ENCODE results near the gene CPLX1. TPM values are rescaled to one million over a fixed set of nuclear protein-coding genes. Genes with fewer than 3 reads are reported as not detected.
"Not testable (repeated sequence)": the region's sequence is repeated elsewhere in the genome, so short reads cannot be mapped to it uniquely, and the experiment has no call there.

The CPLX1 gene
- total RNA-seq, 1 donor from 2014 or later = 1.2 TPM

GRCh38 chr4:739569-739968 lies 86.4 kb downstream of the CPLX1 start:
- no peak for DNase-seq (ENCODE audit: low read depth)

GRCh38 chr4:738781-739280 lies 87.1 kb downstream of the CPLX1 start:
- no peak for DNase-seq (ENCODE audit: low read depth)

GRCh38 chr4:736561-736960 lies 89.4 kb downstream of the CPLX1 start:
- not testable (repeated sequence) for DNase-seq (ENCODE audit: low read depth)

GRCh38 chr4:735583-735982 lies 90.3 kb downstream of the CPLX1 start:
- no peak for DNase-seq (ENCODE audit: low read depth)

Other genes starting within 250 kb of the CPLX1 start
- not detected in 2 replicates for gene TMEM271, start 249.8 kb downstream of the CPLX1 start, total RNA-seq
- gene PDE6B, start 200.6 kb downstream of the CPLX1 start, total RNA-seq = 0.27 and 2.1 TPM in 2 replicates
- 69.9 and 197 TPM in 2 replicates for gene ATP5ME, start 151.9 kb downstream of the CPLX1 start, total RNA-seq
- gene MYL5, start 151.6 kb downstream of the CPLX1 start, total RNA-seq = 510 and 575 TPM in 2 replicates
- gene SLC49A3, start 137.0 kb downstream of the CPLX1 start, total RNA-seq = 0.10 TPM in 1 of 2 replicates, not detected in the other
- gene PCGF3, start 120.3 kb downstream of the CPLX1 start, total RNA-seq = 79.0 and 93.6 TPM in 2 replicates
- gene GAK, start 106.2 kb upstream of the CPLX1 start, total RNA-seq = 46.1 and 56.3 TPM in 2 replicates
- gene TMEM175, start 106.3 kb upstream of the CPLX1 start, total RNA-seq = 30.9 and 52.7 TPM in 2 replicates
- gene DGKQ, start 147.4 kb upstream of the CPLX1 start, total RNA-seq = 10.2 and 12.5 TPM in 2 replicates
- gene IDUA, start 160.9 kb upstream of the CPLX1 start, total RNA-seq = 27.6 and 30.9 TPM in 2 replicates
- 0.24 TPM in 1 of 2 replicates, not detected in the other for gene SLC26A1, start 167.3 kb upstream of the CPLX1 start, total RNA-seq
- gene FGFRL1, start 185.5 kb upstream of the CPLX1 start, total RNA-seq = 20.5 and 22.5 TPM in 2 replicates